Stimulated activated CD4-positive, alpha-beta T cell treated with anti-CD3 and anti-CD28 coated beads, Interleukin-12 subunit alpha, Interleukin-12 subunit beta, amount 100 ng/mL, for 48 hours (primary cell): ENCODE results near the gene PIKFYVE.

ENCODE experiments used
- DNase-seq, 3 donors: peaks; one replicate each; pipeline ENCODE4 v3.0.0-alpha.2; 2020; ENCODE audit warnings: low read depth in 2 of 3, low spot score in 1 of 3

PIKFYVE gene

DNA sequence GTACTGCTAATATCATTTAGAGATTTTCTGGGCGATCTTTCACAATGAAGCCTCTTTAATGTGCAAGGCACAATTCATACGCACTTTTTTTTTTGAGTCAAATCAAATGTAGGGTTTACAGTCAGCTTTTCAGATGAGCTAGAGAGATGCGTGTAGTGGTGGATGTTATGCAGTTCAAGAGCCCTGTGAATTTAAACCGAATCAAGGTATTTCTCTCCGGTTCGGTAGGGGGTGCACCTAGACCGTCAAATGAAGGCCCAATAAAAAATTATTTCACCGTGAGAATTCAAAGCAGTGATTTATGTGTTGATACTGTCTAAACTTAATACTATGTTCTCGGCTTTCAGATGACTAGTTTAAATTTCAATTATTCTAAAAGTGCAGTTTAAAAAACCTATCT is 141.6 kb downstream of the PIKFYVE start:
- no peak for DNase-seq
